K562 (cell line): ENCODE data around the gene RBPJ. TPM values are rescaled to one million over a fixed set of nuclear protein-coding genes. Genes with fewer than 3 reads are reported as not detected.

Experiments used
- ATAC-seq: fragments of 200-7000 bp; cut with Tn5 transposase; 3 replicates; pipeline ENCODE4 v1.9.1; 2020; ENCODE audit warnings: moderate library complexity
- BruUV-seq: library from RNA; stranded (reverse); fragments of 400-500 nt; replicated peaks from 2 replicates; lab custom pipeline; 2021; lab: Mats Ljungman, UMichigan
- CTCF ChIA-PET: fragments of 300-600 bp; formaldehyde crosslinking; extraction: SDS; loops from one replicate; lab custom pipeline; 2021; ENCODE audit warnings: low intra/inter-chr PET ratio; lab: Yijun Ruan, JAX
- POLR2A ChIA-PET: fragments of 300-600, 350-650 bp; sonication (Branson Sonifier 250); formaldehyde crosslinking; extraction: SDS; loops from one replicate; lab custom pipeline; 2021; ENCODE audit warnings: antibody characterized with exemption, inconsistent platforms; lab: Yijun Ruan, JAX
- DNase-seq, 4 experiments: peaks; one replicate each; pipeline versions ENCODE4 v3.0.0 to v3.0.0-alpha.2; 2011 to 2018; ENCODE audit warnings: low spot score in 3 of 4, mixed read lengths in 3 of 4; ENCODE audit errors: extremely low read depth in 1 of 4
- FAIRE-seq: peaks from 2 replicates; lab custom pipeline; 2011; peaks lifted over from hg19 to GRCh38; lab: Jason Lieb, UNC
- H2AFZ ChIP-seq: 2 replicates; pipeline ENCODE4 v1.6.0; 2011; ENCODE audit warnings: low read depth, low read length, control low read depth, inconsistent platforms
- H3K27ac ChIP-seq: fragments of 200-600 bp; 3 replicates; pipeline ENCODE4 v1.8.0; 2011; ENCODE audit warnings: low read depth, mild to moderate bottlenecking, control low read depth, inconsistent platforms, low read length, moderate library complexity, mixed read lengths; ENCODE audit errors: extremely low read depth
- H3K27me3 ChIP-seq, 2 experiments: fragments of 300-600 bp in 1 of 2; 2 replicates in 1 of 2; 3 replicates in 1 of 2; pipeline versions ENCODE4 v1.6.0 to v1.8.0; 2011; ENCODE audit warnings: inconsistent platforms in 2 of 2, low read length in 2 of 2, mild to moderate bottlenecking in 1 of 2, mixed read lengths in 1 of 2, moderate library complexity in 1 of 2; ENCODE audit not compliant: control insufficient read depth in 2 of 2, insufficient read depth in 2 of 2
- H3K36me3 ChIP-seq: fragments of 300-600 bp; 3 replicates; pipeline ENCODE4 v1.8.0; 2011; ENCODE audit warnings: mild to moderate bottlenecking, low read length, inconsistent platforms; ENCODE audit not compliant: control insufficient read depth, insufficient read depth
- H3K4me1 ChIP-seq, 2 experiments: fragments of 200-600 bp in 1 of 2; replicated peaks in 1 of 2; 2 replicates in 1 of 2; 3 replicates in 1 of 2; pipeline versions ENCODE4 v1.5.1 to v1.8.0; 2011; ENCODE audit warnings: inconsistent platforms in 2 of 2, low read length in 2 of 2, mild to moderate bottlenecking in 1 of 2, mixed read lengths in 1 of 2, moderate library complexity in 1 of 2; ENCODE audit not compliant: control insufficient read depth in 2 of 2, insufficient read depth in 2 of 2
- H3K4me2 ChIP-seq: 2 replicates; pipeline ENCODE4 v1.6.1; 2011; ENCODE audit warnings: low read length, control low read depth, inconsistent platforms, mixed read lengths; ENCODE audit not compliant: insufficient read depth
- H3K4me3 ChIP-seq: fragments of 200-600 bp; sonication (generic), shearing (Covaris generic); 2 replicates; pipeline ENCODE4 v1.5.1; 2016; ENCODE audit warnings: control low read depth, inconsistent platforms
- H3K79me2 ChIP-seq: fragments of 200-600 bp; 3 replicates; pipeline ENCODE4 v1.8.0; 2011; ENCODE audit warnings: low read length, inconsistent platforms; ENCODE audit not compliant: control insufficient read depth, insufficient read depth
- H3K9ac ChIP-seq, 2 experiments: 2 replicates each; pipeline versions ENCODE4 v1.6.0 to v1.6.1; 2011; ENCODE audit warnings: low read depth in 2 of 2, low read length in 2 of 2, control low read depth in 1 of 2, inconsistent platforms in 1 of 2, mild to moderate bottlenecking in 1 of 2, mixed read lengths in 1 of 2; ENCODE audit not compliant: insufficient read depth in 1 of 2
- H3K9me1 ChIP-seq: one replicate; pipeline ENCODE4 v1.6.0; 2011; ENCODE audit warnings: inconsistent platforms, mild to moderate bottlenecking, low read length, moderate library complexity; ENCODE audit not compliant: control insufficient read depth, insufficient read depth
- H3K9me3 ChIP-seq: replicated peaks from 2 replicates; pipeline ENCODE4 v1.5.1; 2011; ENCODE audit warnings: low read depth, low read length, inconsistent platforms; ENCODE audit not compliant: control insufficient read depth, insufficient read depth
- H4K20me1 ChIP-seq: replicated peaks from 2 replicates; pipeline ENCODE4 v1.6.1; 2011; ENCODE audit warnings: low read length, inconsistent platforms, mixed read lengths; ENCODE audit not compliant: control insufficient read depth, insufficient read depth
- DDX20 ChIP-seq: fragments of 450-650 bp; IDR thresholded peaks from 2 replicates; pipeline ENCODE4 v1.6.1; 2016; ENCODE audit warnings: missing genetic modification characterization, low read depth, mild to moderate bottlenecking, missing compliant biosample characterization, moderate library complexity
- FOS ChIP-seq: IDR thresholded peaks from 3 replicates; pipeline ENCODE4 v1.6.1; 2011; ENCODE audit not compliant: insufficient read length; ENCODE audit errors: extremely low read depth
- PRMT5 ChIP-seq: sonication (generic); formaldehyde crosslinking; IDR thresholded peaks from 2 replicates; pipeline ENCODE4 v1.5.0; 2020; ENCODE audit warnings: missing genetic modification reagents
- WGBS: fragments of 100-300 bp; shearing (Covaris generic); methylation state at CpG from one replicate; pipeline ENCODE4 v1.1.6; 2016; ENCODE audit warnings: low coverage, mixed read lengths; ENCODE audit not compliant: insufficient coverage; ENCODE audit errors: missing lambda C conversion rate; 5-methylcytosine and 5-hydroxymethylcytosine counted together
- in situ Hi-C: fragments of 300-500 bp; cut with MboI; formaldehyde crosslinking; loops from 4 replicates; pipeline ENCODE4 v1.15.0; 2018; ENCODE audit warnings: inconsistent platforms, mixed read lengths
- intact Hi-C: fragments of 100-400 bp; cut with micrococcal nuclease; formaldehyde crosslinking; loops from 2 replicates; pipeline ENCODE4 v1.14.2; 2022
- polyA plus RNA-seq, 8 experiments: library from polyadenylated mRNA; depleted of rRNA in 4 of 8; stranded (reverse) in 5 of 8; unstranded in 3 of 8; fragments of >200 nt; fragmentation: Nextera tagmentation in 2 of 8; fragmentation: Illumina TruSeq in 1 of 8; extraction: Ambion mirVana in 2 of 8; extraction: Trizol in 1 of 8; gene quantifications; 2 replicates each; pipeline versions ENCODE4 v1.2.1 to v1.2.3, GENCODE V29; 2011 to 2014; ENCODE audit warnings: inconsistent platforms in 1 of 8, missing spikeins in 1 of 8
- total RNA-seq, 7 experiments: library from RNA; depleted of rRNA in 6 of 7; stranded (reverse); fragments of >200 nt in 6 of 7; fragmentation: Illumina TruSeq in 2 of 7; extraction: Trizol in 2 of 7; gene quantifications; 2 replicates each; pipeline versions ENCODE4 v1.2.1 to v1.2.3, GENCODE V29; 2011 to 2021; ENCODE audit warnings: low replicate concordance in 1 of 7
- TF ChIP-seq, protein P1 (sequence below): fragments of 250-450 bp; sonication (Bioruptor Pico); IDR thresholded peaks from 2 replicates; pipeline ENCODE4 v1.5.0; 2020; ENCODE audit warnings: mild to moderate bottlenecking
- TF ChIP-seq, protein P2 (sequence below): sonication (generic); formaldehyde crosslinking; IDR thresholded peaks from 2 replicates; pipeline ENCODE4 v1.8.1; 2022; ENCODE audit warnings: missing genetic modification reagents
- TF ChIP-seq, protein P3 (sequence below): sonication (generic); formaldehyde crosslinking; IDR thresholded peaks from 2 replicates; pipeline ENCODE4 v1.8.0; 2022; ENCODE audit warnings: mild to moderate bottlenecking, missing genetic modification reagents

RBPJ gene
- total and polyA plus RNA-seq, 9 of the 15 experiments (the other 6 are each of a cell fraction or from before 2014, with no cell fraction given), result 17.2 to 49.4 (median 33.8) TPM

DNA sequence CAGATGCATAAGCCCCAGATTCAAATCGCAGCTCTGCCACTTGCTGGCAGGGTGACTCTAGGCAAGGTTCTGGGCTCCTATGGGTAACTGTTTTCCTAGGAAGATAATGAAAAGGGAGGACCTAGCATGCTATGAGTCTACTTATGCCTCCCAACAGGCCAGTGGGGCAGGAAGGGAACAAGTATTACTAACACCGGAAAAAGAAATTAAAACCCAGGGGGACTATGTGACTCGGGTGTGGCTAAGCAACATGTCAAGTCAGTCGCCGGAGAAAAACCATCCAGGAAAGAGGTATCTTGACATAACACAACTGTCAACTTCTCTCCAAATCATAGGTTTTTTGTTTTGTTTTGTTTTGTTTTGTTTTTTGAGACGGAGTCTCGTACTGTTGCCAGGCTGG lies 45.5 kb upstream of the RBPJ start:
- TF ChIP-seq, protein P1, sequence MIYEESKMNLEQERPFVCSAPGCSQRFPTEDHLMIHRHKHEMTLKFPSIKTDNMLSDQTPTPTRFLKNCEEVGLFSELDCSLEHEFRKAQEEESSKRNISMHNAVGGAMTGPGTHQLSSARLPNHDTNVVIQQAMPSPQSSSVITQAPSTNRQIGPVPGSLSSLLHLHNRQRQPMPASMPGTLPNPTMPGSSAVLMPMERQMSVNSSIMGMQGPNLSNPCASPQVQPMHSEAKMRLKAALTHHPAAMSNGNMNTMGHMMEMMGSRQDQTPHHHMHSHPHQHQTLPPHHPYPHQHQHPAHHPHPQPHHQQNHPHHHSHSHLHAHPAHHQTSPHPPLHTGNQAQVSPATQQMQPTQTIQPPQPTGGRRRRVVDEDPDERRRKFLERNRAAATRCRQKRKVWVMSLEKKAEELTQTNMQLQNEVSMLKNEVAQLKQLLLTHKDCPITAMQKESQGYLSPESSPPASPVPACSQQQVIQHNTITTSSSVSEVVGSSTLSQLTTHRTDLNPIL (CRISPR knock-in tag), result no peak
- TF ChIP-seq FOS (no peak), DDX20 (tag) (no peak), PRMT5 (no peak)
- TF ChIP-seq, protein P2, sequence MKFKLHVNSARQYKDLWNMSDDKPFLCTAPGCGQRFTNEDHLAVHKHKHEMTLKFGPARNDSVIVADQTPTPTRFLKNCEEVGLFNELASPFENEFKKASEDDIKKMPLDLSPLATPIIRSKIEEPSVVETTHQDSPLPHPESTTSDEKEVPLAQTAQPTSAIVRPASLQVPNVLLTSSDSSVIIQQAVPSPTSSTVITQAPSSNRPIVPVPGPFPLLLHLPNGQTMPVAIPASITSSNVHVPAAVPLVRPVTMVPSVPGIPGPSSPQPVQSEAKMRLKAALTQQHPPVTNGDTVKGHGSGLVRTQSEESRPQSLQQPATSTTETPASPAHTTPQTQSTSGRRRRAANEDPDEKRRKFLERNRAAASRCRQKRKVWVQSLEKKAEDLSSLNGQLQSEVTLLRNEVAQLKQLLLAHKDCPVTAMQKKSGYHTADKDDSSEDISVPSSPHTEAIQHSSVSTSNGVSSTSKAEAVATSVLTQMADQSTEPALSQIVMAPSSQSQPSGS (CRISPR knock-in tag), result no peak
- TF ChIP-seq, protein P3, sequence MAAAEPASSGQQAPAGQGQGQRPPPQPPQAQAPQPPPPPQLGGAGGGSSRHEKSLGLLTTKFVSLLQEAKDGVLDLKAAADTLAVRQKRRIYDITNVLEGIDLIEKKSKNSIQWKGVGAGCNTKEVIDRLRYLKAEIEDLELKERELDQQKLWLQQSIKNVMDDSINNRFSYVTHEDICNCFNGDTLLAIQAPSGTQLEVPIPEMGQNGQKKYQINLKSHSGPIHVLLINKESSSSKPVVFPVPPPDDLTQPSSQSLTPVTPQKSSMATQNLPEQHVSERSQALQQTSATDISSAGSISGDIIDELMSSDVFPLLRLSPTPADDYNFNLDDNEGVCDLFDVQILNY (CRISPR knock-in tag), result no peak

More for the DNA sequence above, 45.5 kb upstream of the RBPJ start:
- Histone ChIP-seq H3K9me3 (no peaks in the 10 kb centered on the region), H2AFZ (no peak overlapping the region), H3K79me2 (no peaks in the 10 kb centered on the region), H3K9me1 (no peaks in the 10 kb centered on the region), H3K9ac (no peak overlapping the region), H3K4me3 (no peak overlapping the region), H3K4me2 (no peak overlapping the region), H4K20me1 (no peaks in the 10 kb centered on the region), H3K27me3 (peaks cover 25 to 42% of the 10 kb centered on the region in 2 experiments), H3K36me3 (no peaks in the 10 kb centered on the region), H3K27ac (no peak overlapping the region), H3K4me1 (no peaks in the 10 kb centered on the region)
- ChIA-PET POLR2A (no interaction called here), CTCF (no interaction called here)
- ATAC-seq (no peak), FAIRE-seq (no peak), DNase-seq (no peak)
- WGBS, result 11% methylated on average over 7 of the region's 7 CpGs
- intact Hi-C loops (no loop called here), in situ Hi-C loops (no loop called here)
- no TSS peak for BruUV-seq
